K562 (cell line): ENCODE measurements around the gene GNPAT. TPM values are rescaled to one million over a fixed set of nuclear protein-coding genes. Genes with fewer than 3 reads are reported as not detected.
A peak's percentile ranks its signal among the peaks of the same experiment; 100 is the strongest.

Source experiments
- EZH2 ChIP-seq: IDR thresholded peaks from 2 replicates; pipeline ENCODE4 v1.6.1; 2012; ENCODE audit warnings: low read depth, mild to moderate bottlenecking, inconsistent platforms, low read length, borderline replicate concordance
- FOSL1 ChIP-seq: fragments of 200-800 bp; sonication (Bioruptor generic); conservative IDR thresholded peaks from 2 replicates; pipeline ENCODE4 v1.6.1; 2016; ENCODE audit warnings: missing genetic modification characterization, missing compliant biosample characterization
- HLTF ChIP-seq: fragments of 450-650 bp; IDR thresholded peaks from 2 replicates; pipeline ENCODE4 v1.6.1; 2016
- IRF2 ChIP-seq: sonication (generic); formaldehyde crosslinking; IDR thresholded peaks from 2 replicates; pipeline ENCODE4 v1.8.1; 2022; ENCODE audit warnings: mild to moderate bottlenecking, missing genetic modification reagents
- MCM3 ChIP-seq: fragments of 450-650 bp; IDR thresholded peaks from 2 replicates; pipeline ENCODE4 v1.6.1; 2016
- NEUROD1 ChIP-seq: fragments of 150-350 bp; IDR thresholded peaks from 2 replicates; pipeline ENCODE4 v1.6.1; 2014; ENCODE audit warnings: borderline replicate concordance, low read length, low read depth; ENCODE audit not compliant: partially characterized antibody
- PPARD ChIP-seq: fragments of 250-450 bp; sonication (Bioruptor Pico); IDR thresholded peaks from 2 replicates; pipeline ENCODE4 v1.8.0; 2022; ENCODE audit warnings: inconsistent platforms, mild to moderate bottlenecking, moderate library complexity
- PTRF ChIP-seq: fragments of 450-650 bp; IDR thresholded peaks from 2 replicates; pipeline ENCODE4 v1.6.1; 2016; ENCODE audit warnings: mild to moderate bottlenecking, missing genetic modification characterization, missing compliant biosample characterization
- RUNX1 ChIP-seq: sonication (generic); IDR thresholded peaks from 2 replicates; pipeline ENCODE4 v1.6.1; 2016; ENCODE audit warnings: antibody characterized with exemption, low read depth
- TCF7L2 ChIP-seq: fragments of 150-350 bp; IDR thresholded peaks from 2 replicates; pipeline ENCODE4 v1.6.1; 2016; ENCODE audit warnings: low read depth, mild to moderate bottlenecking, low read length, moderate library complexity
- TCFL5 ChIP-seq: fragments of 250-450 bp; sonication (Bioruptor Pico); conservative IDR thresholded peaks from 2 replicates; pipeline ENCODE4 v1.6.1; 2021; ENCODE audit warnings: mild to moderate bottlenecking, moderate library complexity, matching md5 sums
- TEAD2 ChIP-seq: fragments of 450-650 bp; IDR thresholded peaks from 2 replicates; pipeline ENCODE4 v1.6.1; 2016; ENCODE audit warnings: missing genetic modification characterization, control low read depth, missing compliant biosample characterization
- ZNF232 ChIP-seq: sonication (generic); formaldehyde crosslinking; IDR thresholded peaks from 2 replicates; pipeline ENCODE4 v1.8.0; 2022; ENCODE audit warnings: mild to moderate bottlenecking, missing genetic modification reagents
- ZNF239 ChIP-seq: fragments of 250-450 bp; sonication (Bioruptor Pico); IDR thresholded peaks from 2 replicates; pipeline ENCODE4 v1.4.0; 2020; ENCODE audit warnings: mild to moderate bottlenecking
- polyA plus RNA-seq, 8 experiments: library from polyadenylated mRNA; depleted of rRNA in 4 of 8; stranded (reverse) in 5 of 8; unstranded in 3 of 8; fragments of >200 nt; fragmentation: Nextera tagmentation in 2 of 8; fragmentation: Illumina TruSeq in 1 of 8; extraction: Ambion mirVana in 2 of 8; extraction: Trizol in 1 of 8; gene quantifications; 2 replicates each; pipeline versions ENCODE4 v1.2.1 to v1.2.3, GENCODE V29; 2011 to 2014; ENCODE audit warnings: inconsistent platforms in 1 of 8, missing spikeins in 1 of 8
- total RNA-seq, 7 experiments: library from RNA; depleted of rRNA in 6 of 7; stranded (reverse); fragments of >200 nt in 6 of 7; fragmentation: Illumina TruSeq in 2 of 7; extraction: Trizol in 2 of 7; gene quantifications; 2 replicates each; pipeline versions ENCODE4 v1.2.1 to v1.2.3, GENCODE V29; 2011 to 2021; ENCODE audit warnings: low replicate concordance in 1 of 7
- TF ChIP-seq, protein P1 (sequence below), 2 experiments: IDR thresholded peaks in 1 of 2; conservative IDR thresholded peaks in 1 of 2; 2 replicates each; pipeline ENCODE4 v1.6.1; 2016; ENCODE audit warnings: low read depth in 2 of 2, mild to moderate bottlenecking in 1 of 2, missing compliant biosample characterization in 1 of 2, missing genetic modification characterization in 1 of 2, moderate library complexity in 1 of 2
- TF ChIP-seq, protein P2 (sequence below): fragments of 450-650 bp; IDR thresholded peaks from 2 replicates; pipeline ENCODE4 v1.7.0; 2016; ENCODE audit warnings: borderline replicate concordance
- TF ChIP-seq, protein P3 (sequence below): fragments of 450-650 bp; formaldehyde crosslinking; IDR thresholded peaks from 2 replicates; pipeline ENCODE4 v1.4.0; 2022; ENCODE audit warnings: missing genetic modification characterization
- TF ChIP-seq, protein P4 (sequence below), 2 experiments: fragments of 450-650 bp; IDR thresholded peaks; 2 replicates each; pipeline ENCODE4 v1.6.1; 2016

Gene GNPAT
- total and polyA plus RNA-seq, 9 of the 15 experiments (the other 6 are each of a cell fraction or from before 2014, with no cell fraction given) = 32.1 to 68.8 (median 50.7) TPM

- TF ChIP-seq MCM3 = peak; percentile 35; the same call in 1 of the 2 replicates
- TF ChIP-seq, protein P1, sequence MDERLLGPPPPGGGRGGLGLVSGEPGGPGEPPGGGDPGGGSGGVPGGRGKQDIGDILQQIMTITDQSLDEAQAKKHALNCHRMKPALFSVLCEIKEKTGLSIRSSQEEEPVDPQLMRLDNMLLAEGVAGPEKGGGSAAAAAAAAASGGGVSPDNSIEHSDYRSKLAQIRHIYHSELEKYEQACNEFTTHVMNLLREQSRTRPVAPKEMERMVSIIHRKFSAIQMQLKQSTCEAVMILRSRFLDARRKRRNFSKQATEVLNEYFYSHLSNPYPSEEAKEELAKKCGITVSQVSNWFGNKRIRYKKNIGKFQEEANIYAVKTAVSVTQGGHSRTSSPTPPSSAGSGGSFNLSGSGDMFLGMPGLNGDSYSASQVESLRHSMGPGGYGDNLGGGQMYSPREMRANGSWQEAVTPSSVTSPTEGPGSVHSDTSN (CRISPR knock-in tag; IDR thresholded peaks at IDR 0.05; ENCODE audit: low read depth) = no peak
- TF ChIP-seq, protein P1 (tag; conservative IDR thresholded peaks at IDR 0.05; ENCODE audit: low read depth) = 0 out of 2 replicates have a peak, but pooled peaks have one; percentile 43
- no peak for TF ChIP-seq PTRF (tag)
- no peak for TF ChIP-seq TCF7L2
- no peak for TF ChIP-seq ZNF232 (CRISPR knock-in tag)
- TF ChIP-seq NEUROD1 = no peak
- no peak for TF ChIP-seq RUNX1
- no peak for TF ChIP-seq PPARD (CRISPR knock-in tag)
- TF ChIP-seq, protein P2, sequence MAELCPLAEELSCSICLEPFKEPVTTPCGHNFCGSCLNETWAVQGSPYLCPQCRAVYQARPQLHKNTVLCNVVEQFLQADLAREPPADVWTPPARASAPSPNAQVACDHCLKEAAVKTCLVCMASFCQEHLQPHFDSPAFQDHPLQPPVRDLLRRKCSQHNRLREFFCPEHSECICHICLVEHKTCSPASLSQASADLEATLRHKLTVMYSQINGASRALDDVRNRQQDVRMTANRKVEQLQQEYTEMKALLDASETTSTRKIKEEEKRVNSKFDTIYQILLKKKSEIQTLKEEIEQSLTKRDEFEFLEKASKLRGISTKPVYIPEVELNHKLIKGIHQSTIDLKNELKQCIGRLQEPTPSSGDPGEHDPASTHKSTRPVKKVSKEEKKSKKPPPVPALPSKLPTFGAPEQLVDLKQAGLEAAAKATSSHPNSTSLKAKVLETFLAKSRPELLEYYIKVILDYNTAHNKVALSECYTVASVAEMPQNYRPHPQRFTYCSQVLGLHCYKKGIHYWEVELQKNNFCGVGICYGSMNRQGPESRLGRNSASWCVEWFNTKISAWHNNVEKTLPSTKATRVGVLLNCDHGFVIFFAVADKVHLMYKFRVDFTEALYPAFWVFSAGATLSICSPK = 0 out of 2 replicates have a peak, but pooled peaks have one; percentile 59
- peak; percentile 64; the same call in 1 of the 2 replicates for TF ChIP-seq HLTF
- no peak for TF ChIP-seq EZH2
- TF ChIP-seq, protein P3, sequence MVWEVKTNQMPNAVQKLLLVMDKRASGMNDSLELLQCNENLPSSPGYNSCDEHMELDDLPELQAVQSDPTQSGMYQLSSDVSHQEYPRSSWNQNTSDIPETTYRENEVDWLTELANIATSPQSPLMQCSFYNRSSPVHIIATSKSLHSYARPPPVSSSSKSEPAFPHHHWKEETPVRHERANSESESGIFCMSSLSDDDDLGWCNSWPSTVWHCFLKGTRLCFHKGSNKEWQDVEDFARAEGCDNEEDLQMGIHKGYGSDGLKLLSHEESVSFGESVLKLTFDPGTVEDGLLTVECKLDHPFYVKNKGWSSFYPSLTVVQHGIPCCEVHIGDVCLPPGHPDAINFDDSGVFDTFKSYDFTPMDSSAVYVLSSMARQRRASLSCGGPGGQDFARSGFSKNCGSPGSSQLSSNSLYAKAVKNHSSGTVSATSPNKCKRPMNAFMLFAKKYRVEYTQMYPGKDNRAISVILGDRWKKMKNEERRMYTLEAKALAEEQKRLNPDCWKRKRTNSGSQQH (CRISPR knock-in tag) = peak; percentile 64; the same call in 1 of the 2 replicates
- no peak for TF ChIP-seq TEAD2 (tag)
- TF ChIP-seq FOSL1 (tag) = no peak
- no peak for TF ChIP-seq TCFL5 (CRISPR knock-in tag)
- no peak for TF ChIP-seq ZNF239
- TF ChIP-seq IRF2 = no peak
- TF ChIP-seq, protein P4, sequence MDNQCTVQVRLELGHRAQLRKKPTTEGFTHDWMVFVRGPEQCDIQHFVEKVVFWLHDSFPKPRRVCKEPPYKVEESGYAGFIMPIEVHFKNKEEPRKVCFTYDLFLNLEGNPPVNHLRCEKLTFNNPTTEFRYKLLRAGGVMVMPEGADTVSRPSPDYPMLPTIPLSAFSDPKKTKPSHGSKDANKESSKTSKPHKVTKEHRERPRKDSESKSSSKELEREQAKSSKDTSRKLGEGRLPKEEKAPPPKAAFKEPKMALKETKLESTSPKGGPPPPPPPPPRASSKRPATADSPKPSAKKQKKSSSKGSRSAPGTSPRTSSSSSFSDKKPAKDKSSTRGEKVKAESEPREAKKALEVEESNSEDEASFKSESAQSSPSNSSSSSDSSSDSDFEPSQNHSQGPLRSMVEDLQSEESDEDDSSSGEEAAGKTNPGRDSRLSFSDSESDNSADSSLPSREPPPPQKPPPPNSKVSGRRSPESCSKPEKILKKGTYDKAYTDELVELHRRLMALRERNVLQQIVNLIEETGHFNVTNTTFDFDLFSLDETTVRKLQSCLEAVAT (IDR thresholded peaks at IDR 0.05) = 0 out of 4 replicates have a peak, but pooled peaks of 1 of the 2 experiments have one; percentile 52
These were observed 25.2 kb upstream of the GNPAT start (continued) for GRCh38 chr1:231215681-231216385.
